ENCODE data around the gene KCTD5. TPM values are rescaled to one million over a fixed set of nuclear protein-coding genes. Genes with fewer than 3 reads are reported as not detected.
A peak's percentile ranks its signal among the peaks of the same experiment; 100 is the strongest.
"Not testable (repeated sequence)": the region's sequence is repeated elsewhere in the genome, so short reads cannot be mapped to it uniquely, and the experiment has no call there.

KCTD5 gene
- total RNA-seq, 2 experiments from 2014 or later: 20.6 to 22.6 TPM

- ChIA-PET CTCF (no interaction called here), POLR2A (interaction anchor here (0.7 to 1.6 kb wide), 8 partner anchors 9 to 891 kb away, joined by 3 to 30 read pairs (median 4); partner anchors contain the start of genes ELOB, KCTD5, NUBP2 and SPSB3)
- no peaks in the 10 kb centered on the region for H3K27me3 ChIP-seq (ENCODE audit: control insufficient read depth in 1 of 2, insufficient read depth in 2 of 2, low read length in 2 of 2)
- Mint-ChIP-seq H3K36me3 (ENCODE audit: low read depth) (peaks cover 18% of the 10 kb centered on the region), H3K27ac (peak overlapping the region; percentile 91), H3K27me3 (no peaks in the 10 kb centered on the region), H3K9me3 (no peaks in the 10 kb centered on the region), H3K4me1 (ENCODE audit: low read depth) (peaks cover 27% of the 10 kb centered on the region), H3K4me3 (peak overlapping the region; percentile 86)
- H3K4me1 ChIP-seq (ENCODE audit: insufficient read depth, low read length): peaks cover 39% of the 10 kb centered on the region
- no peaks in the 10 kb centered on the region for H3K9me3 ChIP-seq (ENCODE audit: control insufficient read depth in 1 of 2, insufficient read depth in 1 of 2, low read length in 2 of 2)
- peaks cover 8% of the 10 kb centered on the region for H3K36me3 ChIP-seq (ENCODE audit: insufficient read depth, low read length)
- peak overlapping the region; percentile 86 for H3K4me3 ChIP-seq (ENCODE audit: low read length)
- ATAC-seq (ENCODE audit: poor library complexity) (peak; percentile 94), DNase-seq (peak; percentile 87 to 98 (median 94))
- intact Hi-C loops (cut with DNase I, micrococcal nuclease): loop anchor here in 1 of 2 experiments (1.0 to 2.0 kb wide), 4 partner anchors 9 to 103 kb away; partner anchors contain the start of genes ELOB, KCTD5, PRSS27 and SRRM2
- TF ChIP-seq CTCF (IDR thresholded peaks at IDR 0.05): no peak
- peak overlapping the region; percentile 57 to 66 for H3K27ac ChIP-seq (ENCODE audit: low read depth in 1 of 2, low read length in 2 of 2)
These were observed 9.0 kb upstream of the KCTD5 start for GRCh38 chr16:2673066-2673999.

GRCh38 chr16:2675021-2675420 lies 7.3 kb upstream of the KCTD5 start:
- no peak overlapping the region for H3K4me3 ChIP-seq (ENCODE audit: low read length)
- H3K4me3 Mint-ChIP-seq: peak overlapping the region; percentile 45
- H3K27ac ChIP-seq (ENCODE audit: low read depth in 1 of 2, low read length in 2 of 2): no peak overlapping the region
- ATAC-seq (ENCODE audit: poor library complexity): no peak
- H3K36me3 Mint-ChIP-seq (ENCODE audit: low read depth): peaks cover 3% of the 10 kb centered on the region
- H3K4me1 ChIP-seq (ENCODE audit: insufficient read depth, low read length): peaks cover 34% of the 10 kb centered on the region
- intact Hi-C loops (cut with DNase I, micrococcal nuclease): no loop called here
- TF ChIP-seq CTCF (IDR thresholded peaks at IDR 0.05): no peak
- H3K36me3 ChIP-seq (ENCODE audit: insufficient read depth, low read length): no peaks in the 10 kb centered on the region
- H3K27me3 Mint-ChIP-seq: no peaks in the 10 kb centered on the region
- peaks cover 15% of the 10 kb centered on the region for H3K4me1 Mint-ChIP-seq (ENCODE audit: low read depth)
- DNase-seq: peak in 1 of 14 experiments; percentile 24
- POLR2A ChIA-PET: no interaction called here
- H3K9me3 ChIP-seq (ENCODE audit: control insufficient read depth in 1 of 2, insufficient read depth in 1 of 2, low read length in 2 of 2): no peaks in the 10 kb centered on the region
- no peaks in the 10 kb centered on the region for H3K27me3 ChIP-seq (ENCODE audit: control insufficient read depth in 1 of 2, insufficient read depth in 2 of 2, low read length in 2 of 2)
- H3K27ac Mint-ChIP-seq: no peak overlapping the region
- H3K9me3 Mint-ChIP-seq: no peaks in the 10 kb centered on the region
- CTCF ChIA-PET: no interaction called here

GRCh38 chr16:2675714-2676113 lies 6.6 kb upstream of the KCTD5 start:
- intact Hi-C loops (cut with DNase I, micrococcal nuclease): no loop called here

GRCh38 chr16:2676937-2677336 lies 5.4 kb upstream of the KCTD5 start:
- H3K4me3 ChIP-seq (ENCODE audit: low read length); H3K36me3 Mint-ChIP-seq (ENCODE audit: low read depth); DNase-seq; POLR2A ChIA-PET; H3K27me3 ChIP-seq (ENCODE audit: control insufficient read depth in 1 of 2, insufficient read depth in 2 of 2, low read length in 2 of 2); H3K27ac ChIP-seq (ENCODE audit: low read depth in 1 of 2, low read length in 2 of 2); H3K4me1 Mint-ChIP-seq (ENCODE audit: low read depth); H3K27me3 Mint-ChIP-seq; intact Hi-C loops (cut with DNase I, micrococcal nuclease); H3K36me3 ChIP-seq (ENCODE audit: insufficient read depth, low read length); H3K9me3 Mint-ChIP-seq; ATAC-seq (ENCODE audit: poor library complexity); H3K27ac Mint-ChIP-seq; CTCF ChIA-PET; H3K9me3 ChIP-seq (ENCODE audit: control insufficient read depth in 1 of 2, insufficient read depth in 1 of 2, low read length in 2 of 2): not testable (repeated sequence)
- H3K4me1 ChIP-seq (ENCODE audit: insufficient read depth, low read length): peaks cover 25% of the 10 kb centered on the region
- peak overlapping the region; percentile 43 for H3K4me3 Mint-ChIP-seq

More at GRCh38 chr16:2675714-2676113, 6.6 kb upstream of the KCTD5 start:
- TF ChIP-seq CTCF (IDR thresholded peaks at IDR 0.05): no peak
- Histone ChIP-seq H3K27ac (ENCODE audit: low read depth in 1 of 2, low read length in 2 of 2) (no peak overlapping the region), H3K27me3 (ENCODE audit: control insufficient read depth in 1 of 2, insufficient read depth in 2 of 2, low read length in 2 of 2) (no peaks in the 10 kb centered on the region), H3K4me3 (ENCODE audit: low read length) (no peak overlapping the region), H3K4me1 (ENCODE audit: insufficient read depth, low read length) (peaks cover 29% of the 10 kb centered on the region), H3K36me3 (ENCODE audit: insufficient read depth, low read length) (no peaks in the 10 kb centered on the region), H3K9me3 (ENCODE audit: control insufficient read depth in 1 of 2, insufficient read depth in 1 of 2, low read length in 2 of 2) (no peaks in the 10 kb centered on the region)
- peak overlapping the region; percentile 45 for H3K4me3 Mint-ChIP-seq
- ChIA-PET CTCF (no interaction called here), POLR2A (no interaction called here)
- no peaks in the 10 kb centered on the region for H3K36me3 Mint-ChIP-seq (ENCODE audit: low read depth)
- ATAC-seq (ENCODE audit: poor library complexity): no peak
- DNase-seq: peak in 1 of 14 experiments; percentile 12
- peaks cover 9% of the 10 kb centered on the region for H3K4me1 Mint-ChIP-seq (ENCODE audit: low read depth)
- H3K27ac Mint-ChIP-seq: no peak overlapping the region
- no peaks in the 10 kb centered on the region for H3K27me3 Mint-ChIP-seq
- H3K9me3 Mint-ChIP-seq: no peaks in the 10 kb centered on the region
